HG03521 (cell line): ENCODE measurements around the gene IFIT1B.
A peak's percentile ranks its signal among the peaks of the same experiment; 100 is the strongest.

ENCODE experiments used
- ATAC-seq: cut with Tn5 transposase; IDR thresholded peaks from one replicate; pipeline ENCODE4 v1.9.1; 2021; ENCODE audit warnings: mild to moderate bottlenecking, moderate library complexity; ENCODE audit not compliant: unreplicated experiment

IFIT1B gene

GRCh38 chr10:89348481-89348880, 29.4 kb upstream of the IFIT1B start:
- ATAC-seq: no peak

DNA sequence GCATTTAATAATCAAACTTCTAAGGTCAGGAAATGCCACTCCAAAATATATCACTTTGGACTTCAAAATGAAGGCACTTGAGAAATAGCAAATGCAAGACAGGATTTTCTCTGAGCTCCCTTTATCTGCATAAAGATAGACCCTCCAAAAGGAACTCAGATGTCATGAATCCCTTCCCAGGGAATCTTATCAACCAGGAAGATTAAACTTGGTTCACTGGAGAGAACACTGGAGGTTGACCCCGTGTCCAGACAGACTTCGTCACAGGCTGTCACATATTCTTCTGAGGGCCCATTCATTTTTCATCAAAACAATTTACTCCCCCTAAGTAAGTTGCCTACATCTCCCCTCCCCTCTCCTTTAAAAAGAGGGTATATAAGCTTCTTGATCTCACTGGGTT, 28.9 kb upstream of the IFIT1B start:
- ATAC-seq: no peak

- peak; percentile 26 for ATAC-seq
Observed at GRCh38 chr10:89350631-89351315, 27.1 kb upstream of the IFIT1B start.

DNA sequence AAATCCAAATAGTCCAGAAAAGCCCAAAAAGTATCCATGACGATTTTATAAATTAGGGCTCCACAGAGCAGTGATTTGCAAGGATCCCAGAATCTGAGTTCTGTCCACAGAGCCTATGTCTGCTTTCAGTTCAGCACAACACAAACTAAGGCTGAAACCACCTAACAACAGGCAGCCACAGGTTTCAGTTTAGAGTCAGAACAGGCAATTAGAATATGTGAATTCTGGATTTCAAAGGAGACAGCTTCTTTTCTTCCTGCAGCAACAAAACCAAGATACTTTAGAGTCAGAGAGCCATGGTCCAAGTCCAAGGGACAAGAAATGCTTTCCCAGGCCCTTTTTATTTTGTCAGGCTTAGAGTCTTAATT, 26.5 kb upstream of the IFIT1B start:
- peak; percentile 86 for ATAC-seq

- ATAC-seq: peak; percentile 37
Observed at GRCh38 chr10:89351780-89352597, 25.9 kb upstream of the IFIT1B start.

DNA sequence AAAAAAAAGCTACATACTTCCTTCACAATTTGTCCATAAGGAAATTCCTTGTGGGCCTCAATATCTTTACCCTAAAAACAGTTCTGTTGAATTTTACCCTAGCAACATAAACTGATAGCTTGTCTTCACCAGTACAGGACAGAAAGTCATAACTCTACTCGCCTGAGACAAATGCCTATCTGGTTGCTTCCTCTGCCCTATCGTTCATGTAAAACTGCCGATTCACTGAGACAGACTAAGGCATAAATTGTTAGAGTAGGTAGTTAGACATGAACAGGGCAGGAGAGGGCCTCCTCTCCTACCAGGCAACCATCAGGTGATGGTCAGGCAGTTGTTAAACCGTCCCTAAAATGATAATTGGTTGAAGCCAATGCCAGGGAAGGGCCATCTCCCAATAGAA, 25.1 kb upstream of the IFIT1B start:
- no peak for ATAC-seq

DNA sequence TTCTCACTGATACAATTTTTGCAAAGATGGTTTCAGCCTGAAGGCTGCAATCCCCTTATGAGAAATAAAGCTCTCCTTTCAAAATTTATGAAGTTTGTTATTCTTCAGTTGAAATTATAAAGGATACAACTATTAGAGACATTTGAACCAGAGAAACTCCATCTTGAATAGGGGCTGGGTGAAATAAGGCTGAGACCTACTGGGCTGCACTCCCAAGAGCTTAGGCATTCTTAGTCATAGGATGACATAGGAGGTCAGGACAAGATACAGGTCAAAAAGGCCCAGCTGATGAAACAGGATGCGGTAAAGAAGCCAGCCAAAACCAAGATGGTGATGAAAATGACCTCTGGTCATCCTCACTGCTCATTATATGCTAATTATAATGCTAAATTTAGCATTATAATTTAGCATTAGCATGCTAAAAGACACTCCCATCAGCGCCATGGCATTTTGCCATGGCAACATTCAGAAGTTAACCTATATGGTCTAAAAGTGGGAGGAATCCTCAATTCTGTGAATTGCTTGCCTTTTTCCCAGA, 22.4 kb upstream of the IFIT1B start:
- no peak for ATAC-seq

GRCh38 chr10:89357096-89357495, 20.8 kb upstream of the IFIT1B start:
- no peak for ATAC-seq

DNA sequence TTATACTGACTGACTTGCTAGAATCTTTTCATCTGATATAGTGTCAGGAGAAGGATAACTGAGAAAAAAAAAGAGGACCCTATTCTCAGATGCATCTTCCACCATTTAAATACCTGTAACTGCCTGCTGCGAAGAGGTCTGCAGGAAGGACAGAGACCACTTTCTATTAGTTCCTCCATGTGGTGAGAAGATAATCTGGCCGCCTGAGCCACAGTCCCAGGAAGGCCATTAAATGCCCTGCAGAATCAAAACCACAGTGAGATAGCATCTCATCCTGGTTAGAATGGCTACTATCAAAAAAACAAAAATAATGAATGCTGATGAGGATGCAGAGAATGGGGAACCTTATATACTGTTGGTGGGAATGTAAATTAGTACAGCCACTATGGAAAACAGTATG, 19.9 kb upstream of the IFIT1B start:
- no peak for ATAC-seq

- ATAC-seq: no peak
Observed at GRCh38 chr10:89360157-89360556, 17.7 kb upstream of the IFIT1B start.

- ATAC-seq: no peak
Observed at GRCh38 chr10:89362929-89363328, 14.9 kb upstream of the IFIT1B start.

DNA sequence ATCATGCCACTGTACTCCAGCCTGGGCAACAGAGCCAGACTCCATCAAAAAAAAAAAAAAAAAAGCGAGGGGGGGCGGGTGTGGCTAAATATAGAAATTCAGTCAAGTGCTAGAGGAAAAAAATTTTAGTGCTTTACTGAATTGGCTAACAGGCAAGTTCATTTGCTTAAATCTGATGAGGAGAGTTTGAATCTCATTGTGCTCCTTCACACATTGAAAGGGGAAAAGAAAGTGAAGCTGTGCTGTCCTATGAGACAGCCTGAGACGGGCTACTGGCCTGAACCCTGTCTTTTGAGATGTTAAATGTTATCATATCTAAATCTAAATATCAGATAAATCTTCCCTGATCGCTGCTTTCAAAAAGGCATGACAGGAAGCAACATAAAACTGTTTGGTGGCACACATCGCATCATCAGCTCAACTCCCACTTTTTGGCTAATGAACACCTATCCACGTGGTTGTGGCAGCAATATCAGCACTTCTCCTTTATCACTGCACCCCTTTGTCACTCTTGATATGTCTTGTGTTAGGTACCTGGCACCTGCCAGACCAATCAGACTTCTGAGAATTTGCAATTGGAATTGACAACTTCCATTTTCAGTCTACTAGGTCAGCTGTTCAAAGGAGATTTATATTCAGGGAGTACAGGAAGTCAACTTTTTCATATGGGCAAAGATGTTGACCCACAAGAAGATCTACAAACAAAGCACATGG, 14.0 kb upstream of the IFIT1B start:
- ATAC-seq: no peak

DNA sequence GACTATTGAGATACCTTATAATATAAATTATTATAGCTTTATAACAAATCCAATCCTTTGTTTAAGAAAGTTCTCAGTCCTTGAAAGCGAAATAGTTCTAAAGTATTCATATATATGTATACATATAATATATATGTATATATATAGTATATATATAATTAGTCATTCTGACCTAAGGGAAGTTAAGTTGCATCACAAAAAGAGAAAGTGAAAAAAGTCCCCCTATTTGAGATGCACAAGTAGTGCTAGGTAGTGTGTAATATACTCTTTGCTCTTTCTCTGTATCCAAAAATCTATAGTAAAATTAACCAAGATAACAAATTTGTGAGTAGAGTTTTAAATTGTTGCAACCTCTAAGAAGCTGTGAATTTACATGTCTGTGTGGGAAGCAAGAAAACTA, 13.3 kb upstream of the IFIT1B start:
- no peak for ATAC-seq

DNA sequence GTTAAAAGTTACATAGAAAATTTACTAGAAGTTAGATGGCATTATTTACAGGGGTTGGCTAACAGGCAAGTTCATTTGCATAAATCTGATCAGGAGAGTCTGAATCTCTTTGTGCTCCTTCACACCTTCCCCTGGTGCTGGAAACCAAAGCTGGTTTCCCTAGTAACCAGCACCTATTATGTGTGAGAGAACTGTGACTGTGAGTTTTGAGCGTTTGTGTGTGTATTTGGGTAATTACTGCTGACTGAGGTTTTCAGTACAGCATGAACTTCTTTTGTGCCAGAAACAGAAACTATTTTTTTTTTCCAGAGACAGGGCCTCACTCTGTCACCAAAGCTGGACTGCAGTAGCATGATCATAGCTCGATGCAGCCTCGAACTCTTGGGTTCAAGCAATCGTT, 10.3 kb upstream of the IFIT1B start:
- peak; percentile 77 for ATAC-seq

GRCh38 chr10:89368129-89368528, 9.7 kb upstream of the IFIT1B start:
- no peak for ATAC-seq

DNA sequence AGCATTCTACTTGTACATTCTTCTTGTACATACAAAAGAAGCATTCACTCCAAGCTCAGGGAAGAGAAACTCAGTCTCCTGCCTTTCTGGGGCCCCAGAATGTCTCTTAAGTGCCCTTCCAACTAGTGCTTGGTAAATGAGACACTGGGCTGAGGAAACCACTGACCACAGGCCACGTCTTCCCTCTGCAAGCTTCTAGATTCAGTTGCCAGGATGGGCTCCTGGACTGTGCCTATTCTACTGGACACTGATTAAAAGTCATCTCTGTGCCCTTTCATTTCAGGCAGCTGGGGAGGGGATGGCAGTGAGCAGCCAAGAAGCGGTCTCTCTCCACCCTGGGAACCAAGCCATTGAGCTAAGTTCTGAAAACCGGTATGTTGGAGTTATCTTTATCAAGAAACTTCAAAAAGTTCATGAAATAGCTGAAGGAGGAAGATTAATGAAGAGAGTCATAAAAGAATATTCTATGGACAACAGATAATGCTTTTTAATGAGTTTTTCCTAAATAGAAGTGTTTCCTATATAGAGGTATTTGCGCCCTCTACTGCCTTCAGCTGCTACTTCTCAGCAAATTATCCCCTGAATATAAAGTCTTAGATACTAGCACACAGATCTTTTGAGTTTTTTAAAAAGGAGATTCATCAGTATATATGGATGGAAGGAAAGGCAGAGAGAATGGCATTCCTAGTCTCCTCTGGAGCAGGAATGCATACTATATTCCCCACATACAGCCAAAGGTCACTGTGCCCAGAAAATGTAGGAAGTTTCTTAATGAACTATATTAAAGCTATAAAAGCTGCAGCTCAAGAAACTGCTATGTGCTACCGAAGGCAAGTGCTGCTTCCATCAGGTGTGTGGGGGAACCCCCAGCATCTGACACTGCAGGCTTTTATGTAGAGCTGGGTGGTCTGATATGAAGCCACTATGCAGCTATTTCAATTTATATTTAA, 8.4 kb upstream of the IFIT1B start:
- ATAC-seq: no peak

- no peak for ATAC-seq
Observed at GRCh38 chr10:89371079-89371478, 6.8 kb upstream of the IFIT1B start.

GRCh38 chr10:89371987-89372386, 5.9 kb upstream of the IFIT1B start:
- no peak for ATAC-seq

DNA sequence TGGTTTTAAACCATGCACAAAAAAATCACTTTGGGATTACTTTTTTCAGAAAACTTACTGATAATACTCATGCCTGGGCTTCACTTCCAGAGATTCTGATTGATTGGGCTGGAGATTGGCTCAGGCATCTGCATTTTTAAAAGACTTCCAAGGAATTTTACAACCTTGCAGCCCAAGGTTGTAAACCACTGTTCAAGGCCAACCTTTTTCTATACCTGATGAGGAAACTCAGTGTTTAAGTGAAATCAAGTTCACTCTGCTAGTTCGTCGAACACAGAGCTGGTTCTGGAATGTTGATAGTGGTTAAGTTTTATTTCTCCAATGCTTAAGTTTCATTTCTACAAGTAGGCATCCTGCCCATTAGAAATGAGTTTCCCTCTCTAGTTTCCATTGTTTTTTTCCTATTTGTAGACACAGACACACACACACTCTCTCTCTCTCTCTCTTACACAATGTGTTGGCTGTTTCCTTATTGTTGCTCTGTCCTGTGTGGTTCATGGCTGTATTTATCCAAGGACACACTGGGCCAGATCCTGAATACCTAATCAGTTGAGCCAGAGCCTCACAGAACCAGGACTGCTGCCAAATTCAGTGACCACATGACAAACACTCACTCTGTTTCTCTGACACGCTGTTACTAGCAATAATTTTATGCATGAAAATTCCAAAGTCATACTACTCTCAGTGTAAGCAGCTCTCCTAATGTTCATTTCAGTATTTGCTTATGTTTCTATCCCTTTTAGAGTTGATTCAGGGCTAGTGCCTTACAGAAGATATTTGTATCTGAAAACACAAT, 3.7 kb upstream of the IFIT1B start:
- no peak for ATAC-seq

DNA sequence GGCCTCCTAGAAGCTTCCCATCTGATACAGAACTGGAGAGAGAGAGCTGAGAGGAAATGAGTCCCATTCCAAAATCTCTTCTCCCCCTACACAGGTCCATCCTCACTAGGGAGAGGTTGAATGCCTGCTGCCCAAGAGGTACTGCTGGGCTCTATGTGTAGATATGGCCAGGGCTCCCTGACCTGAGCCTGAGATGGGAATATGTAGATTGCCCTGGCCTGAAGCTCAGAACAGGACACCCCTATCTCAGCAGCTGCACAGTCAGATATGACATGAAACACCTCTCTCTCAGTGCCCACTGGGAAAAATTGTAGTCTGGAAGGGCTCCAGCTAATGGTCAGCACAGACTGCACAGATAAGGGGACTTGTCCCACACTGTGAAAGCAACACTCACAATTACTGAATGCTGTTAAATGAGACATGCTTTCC, 3.1 kb upstream of the IFIT1B start:
- ATAC-seq: no peak
